Adrenal gland (tissue), 12 donors: ENCODE measurements around the gene MT1H. TPM values are rescaled to one million over a fixed set of nuclear protein-coding genes. Genes with fewer than 3 reads are reported as not detected.

Experiments used
- DNase-seq, 7 donors: peaks; one replicate each; pipeline ENCODE4 v3.0.0-alpha.2; 2019 to 2020
- H3K27ac ChIP-seq, 5 donors: fragments of 200-600 bp; sonication (generic) in 4 of 5; 1 replicate in 3 of 5; 2 replicates in 2 of 5; pipeline versions ENCODE4 v1.5.1 to v1.8.0; 2016 to 2020; ENCODE audit warnings: mild to moderate bottlenecking in 1 of 5
- H3K27me3 ChIP-seq: fragments of 200-600 bp; 2 replicates; pipeline ENCODE4 v1.8.0; 2021
- H3K36me3 ChIP-seq, 2 donors: fragments of 200-600 bp; replicated peaks in 1 of 2; 1 replicate in 1 of 2; 2 replicates in 1 of 2; pipeline versions ENCODE4 v1.5.1 to v1.8.0; 2018 to 2022
- H3K4me1 ChIP-seq, 2 donors: fragments of 200-600 bp; replicated peaks in 1 of 2; 1 replicate in 1 of 2; 2 replicates in 1 of 2; pipeline versions ENCODE4 v1.5.1 to v1.8.0; 2018 to 2021
- H3K4me3 ChIP-seq, 4 donors: fragments of 200-600 bp; sonication (generic) in 3 of 4; one replicate each; pipeline ENCODE4 v1.5.1; 2016 to 2018
- H3K9me3 ChIP-seq, 3 donors: fragments of 200-600 bp; sonication (generic) in 1 of 3; replicated peaks in 1 of 3; 1 replicate in 2 of 3; 2 replicates in 1 of 3; pipeline versions ENCODE4 v1.5.1 to v1.8.0; 2016 to 2021
- CTCF ChIP-seq, 6 experiments: fragments of 450-650 bp in 4 of 6; fragments of 200-600 bp in 2 of 6; sonication (generic) in 1 of 6; IDR thresholded peaks; 1 replicate in 5 of 6; 2 replicates in 1 of 6; pipeline versions ENCODE4 v1.5.1 to v1.8.0; 2016 to 2021; ENCODE audit warnings: antibody characterized with exemption in 6 of 6, mild to moderate bottlenecking in 2 of 6, moderate library complexity in 1 of 6
- POLR2A ChIP-seq, 2 donors: fragments of 450-650 bp; IDR thresholded peaks; one replicate each; pipeline ENCODE4 v1.6.1; 2017; ENCODE audit warnings: antibody characterized with exemption in 2 of 2, mild to moderate bottlenecking in 2 of 2, moderate library complexity in 1 of 2
- WGBS, 4 donors: extraction: QIAGEN DNeasy Blood & Tissue Kit in 2 of 4; methylation state at CpG; one replicate each; pipeline versions ENCODE4 v1.1.5 to v1.1.7; 2013 to 2017; 5-methylcytosine and 5-hydroxymethylcytosine counted together
- intact Hi-C, 2 donors: fragments of 100-400 bp; cut with DNase I; formaldehyde crosslinking; loops; one replicate each; pipeline versions ENCODE4 v1.14.1 to v1.15.0; 2022 to 2023
- polyA plus RNA-seq, 3 donors: library from polyadenylated mRNA; stranded (reverse); fragments of 200-250 nt in 2 of 3; fragments of 350-450 nt in 1 of 3; fragmentation: Illumina TruSeq in 1 of 3; extraction: RNeasy Lipid Tissue Mini Kit (QIAGEN cat#74804) in 1 of 3; gene quantifications; one replicate each; pipeline ENCODE4 v1.2.3, GENCODE V29; 2013 to 2014
- total RNA-seq, 9 donors: library from RNA; depleted of rRNA in 4 of 9; stranded (reverse); fragments of >200 nt in 4 of 9; fragments of 120-200 nt in 1 of 9; fragmentation: NEBNext Ultra II Directional in 1 of 9; extraction: Animal tissue kit (Norgen Biotek cat#: 25700) in 1 of 9; gene quantifications; one replicate each; pipeline versions ENCODE4 v1.1.0 to v1.2.4, GENCODE V29; 2013 to 2023
- donor health status: healthy with polysubstance abuse.
- donor health status: Bipolar disorder and iron deficiency.
- donor health status: DM: yes; HTN: yes; CAD: no.
- donor health status: DM: no; HTN: no; CAD: no.
- donor health status: DM: no; HTN: no; CAD: no.
- donor health status: DM: yes; HTN: yes; CAD: no.

Gene MT1H
- total and polyA plus RNA-seq, 12 donors, result 0.54 to 0.98 TPM; not detected in 10

- intact Hi-C loops, result no loop called here
- Histone ChIP-seq H3K4me3 (no peak overlapping the region), H3K4me1 (peaks cover 0 to 7% of the 10 kb centered on the region in 2 donors), H3K27ac (no peak overlapping the region), H3K27me3 (no peaks in the 10 kb centered on the region), H3K36me3 (no peaks in the 10 kb centered on the region), H3K9me3 (no peaks in the 10 kb centered on the region)
- TF ChIP-seq POLR2A (IDR thresholded peaks at IDR 0.05) (no peak), CTCF (IDR thresholded peaks at IDR 0.05) (no peak)
- 55 to 91% (median 63%) methylated on average over 13 to 33 of the region's 33 CpGs for WGBS, 4 donors
- DNase-seq, result no peak
Observed at GRCh38 chr16:56647641-56648431, 21.8 kb upstream of the MT1H start.

GRCh38 chr16:56649271-56649670 lies 20.3 kb upstream of the MT1H start:
- WGBS, 4 donors, result 53 to 75% (median 64%) methylated on average over 1 to 2 of the region's 2 CpGs
- intact Hi-C loops, result no loop called here
- TF ChIP-seq POLR2A (IDR thresholded peaks at IDR 0.05) (no peak), CTCF (IDR thresholded peaks at IDR 0.05) (no peak)
- Histone ChIP-seq H3K4me1 (peaks cover 0 to 7% of the 10 kb centered on the region in 2 donors), H3K27me3 (no peaks in the 10 kb centered on the region), H3K27ac (no peak overlapping the region), H3K9me3 (no peaks in the 10 kb centered on the region), H3K36me3 (no peaks in the 10 kb centered on the region), H3K4me3 (no peak overlapping the region)
- DNase-seq, result no peak

- 87 to 95% (median 92%) methylated on average over 3 of the region's 3 CpGs for WGBS, 4 donors
- H3K27ac ChIP-seq, result no peak overlapping the region
- intact Hi-C loops, result no loop called here
Observed at GRCh38 chr16:56649820-56650219, 19.8 kb upstream of the MT1H start.

GRCh38 chr16:56651586-56651985 lies 18.0 kb upstream of the MT1H start, which contains the start of gene MT1B:
Gene MT1B (plus strand): TSS chr16:56651886. CDS start chr16:56651954, 68 bp downstream.
- H3K27ac ChIP-seq, result no peak within 1 kb of the TSS
- no peak within 1 kb of the TSS for H3K4me3 ChIP-seq
- intact Hi-C loops, result no loop called here
- no peak for DNase-seq
- no peak for TF ChIP-seq POLR2A (IDR thresholded peaks at IDR 0.05)
- no peak for TF ChIP-seq CTCF (IDR thresholded peaks at IDR 0.05)
- 75 to 84% (median 79%) methylated on average over 4 to 7 of the region's 7 CpGs for WGBS, 4 donors
- H3K9me3 ChIP-seq, result no peaks in the 10 kb centered on the region
- no peaks in the 10 kb centered on the region for H3K36me3 ChIP-seq
- H3K27me3 ChIP-seq, result no peaks in the 10 kb centered on the region
- H3K4me1 ChIP-seq, result peaks cover 0 to 7% of the 10 kb centered on the region in 2 donors

More at GRCh38 chr16:56649820-56650219, 19.8 kb upstream of the MT1H start:
- no peaks in the 10 kb centered on the region for H3K27me3 ChIP-seq
- no peaks in the 10 kb centered on the region for H3K9me3 ChIP-seq
- no peak overlapping the region for H3K4me3 ChIP-seq
- no peaks in the 10 kb centered on the region for H3K36me3 ChIP-seq
- no peak for DNase-seq
- peaks cover 0 to 7% of the 10 kb centered on the region in 2 donors for H3K4me1 ChIP-seq
- TF ChIP-seq CTCF (IDR thresholded peaks at IDR 0.05) (no peak), POLR2A (IDR thresholded peaks at IDR 0.05) (no peak)
